Activated CD8-positive, alpha-beta T cell treated with anti-CD3 and anti-CD28 coated beads for 36 hours (primary cell): ENCODE measurements around the gene GATD1. TPM values are rescaled to one million over a fixed set of nuclear protein-coding genes. Genes with fewer than 3 reads are reported as not detected.

Experiments used
- ATAC-seq: fragments of 200-7000 bp; cut with Tn5 transposase; one replicate; pipeline ENCODE4 v1.10.0; 2021; ENCODE audit warnings: mild to moderate bottlenecking, moderate library complexity
- CTCF ChIA-PET: fragments of 350-600 bp; sonication (Branson Sonifier 250); formaldehyde crosslinking; loops from one replicate; lab custom pipeline; 2021; ENCODE audit warnings: antibody characterized with exemption; lab: Charles Lee
- POLR2A ChIA-PET: fragments of 350-600 bp; sonication (Branson Sonifier 250); formaldehyde crosslinking; loops from one replicate; lab custom pipeline; 2021; ENCODE audit warnings: antibody characterized with exemption; lab: Charles Lee
- DNase-seq: peaks from one replicate; pipeline ENCODE4 v3.0.0-alpha.2; 2020
- H3K27ac Mint-ChIP-seq: one replicate; pipeline ENCODE4 v1.8.0; 2021; ENCODE audit warnings: mild to moderate bottlenecking, mixed read lengths
- H3K27me3 Mint-ChIP-seq: one replicate; pipeline ENCODE4 v1.8.0; 2021; ENCODE audit warnings: mixed read lengths
- H3K36me3 Mint-ChIP-seq: one replicate; pipeline ENCODE4 v1.8.0; 2021; ENCODE audit warnings: low read depth, mixed read lengths
- H3K4me1 Mint-ChIP-seq: one replicate; pipeline ENCODE4 v1.8.0; 2021; ENCODE audit warnings: low read depth, mixed read lengths
- H3K4me3 Mint-ChIP-seq: one replicate; pipeline ENCODE4 v1.8.0; 2021; ENCODE audit warnings: mild to moderate bottlenecking, moderate library complexity, mixed read lengths
- H3K9me3 Mint-ChIP-seq: one replicate; pipeline ENCODE4 v1.8.0; 2021; ENCODE audit warnings: mixed read lengths
- CTCF ChIP-seq: fragments of 200-600 bp; IDR thresholded peaks from one replicate; pipeline ENCODE4 v1.8.0; 2022; ENCODE audit warnings: antibody characterized with exemption, mild to moderate bottlenecking
- intact Hi-C: fragments of 100-400 bp; cut with micrococcal nuclease; formaldehyde crosslinking; loops from one replicate; pipeline ENCODE4 v1.10.0; 2022
- total RNA-seq, 2 experiments: library from RNA; stranded (reverse); gene quantifications; one replicate each; pipeline ENCODE4 v1.2.3, GENCODE V29; 2021

The GATD1 gene
- total RNA-seq, 2 experiments from 2014 or later = 45.8 to 48.8 TPM

GRCh38 chr11:765802-766091 is 11.5 kb downstream of the GATD1 start:
- no peak for ATAC-seq
- H3K27ac Mint-ChIP-seq = no peak overlapping the region
- no peak for DNase-seq
- TF ChIP-seq CTCF = no peak
- CTCF ChIA-PET = interaction anchor here (1.0 to 1.5 kb wide), 6 partner anchors 8 to 40 kb away, joined by 3 to 7 read pairs (median 4); no protein-coding TSS in a partner anchor
- intact Hi-C loops = no loop called here
- peaks cover 29% of the 10 kb centered on the region for H3K36me3 Mint-ChIP-seq
- no peak overlapping the region for H3K4me3 Mint-ChIP-seq
- no peaks in the 10 kb centered on the region for H3K27me3 Mint-ChIP-seq
- H3K9me3 Mint-ChIP-seq = no peaks in the 10 kb centered on the region
- POLR2A ChIA-PET = interaction anchor here (2.1 to 2.9 kb wide), 2 partner anchors 9 to 10 kb away, joined by 5 to 9 read pairs; no protein-coding TSS in a partner anchor
- H3K4me1 Mint-ChIP-seq = peaks cover 8% of the 10 kb centered on the region

GRCh38 chr11:765025-765801 is 12.1 kb downstream of the GATD1 start:
- Mint-ChIP-seq H3K9me3 (no peaks in the 10 kb centered on the region), H3K4me3 (no peak overlapping the region), H3K27me3 (no peaks in the 10 kb centered on the region), H3K4me1 (peaks cover 9% of the 10 kb centered on the region), H3K27ac (no peak overlapping the region), H3K36me3 (peaks cover 26% of the 10 kb centered on the region)
- ATAC-seq (peak; percentile 81), DNase-seq (peak; percentile 80)
- ChIA-PET CTCF (interaction anchor here (1.0 to 1.6 kb wide), 8 partner anchors 8 to 68 kb away, joined by 3 to 10 read pairs (median 4); no protein-coding TSS in a partner anchor), POLR2A (interaction anchor here (0.9 to 2.9 kb wide), 4 partner anchors 8 to 36 kb away, joined by 3 to 9 read pairs (median 4); no protein-coding TSS in a partner anchor)
- TF ChIP-seq CTCF = peak; percentile 68
- intact Hi-C loops = no loop called here

GRCh38 chr11:764322-765024 is 12.8 kb downstream of the GATD1 start:
- Mint-ChIP-seq H3K36me3 (peaks cover 28% of the 10 kb centered on the region), H3K4me3 (no peak overlapping the region), H3K27me3 (no peaks in the 10 kb centered on the region), H3K27ac (no peak overlapping the region), H3K4me1 (peaks cover 14% of the 10 kb centered on the region), H3K9me3 (no peaks in the 10 kb centered on the region)
- CTCF ChIA-PET = interaction anchor here (1.0 to 1.6 kb wide), 4 partner anchors 16 to 67 kb away, joined by 3 to 10 read pairs (median 4); no protein-coding TSS in a partner anchor
- DNase-seq (no peak), ATAC-seq (no peak)
- no peak for TF ChIP-seq CTCF
- POLR2A ChIA-PET = interaction anchor here (0.6 to 2.1 kb wide), 5 partner anchors 8 to 37 kb away, joined by 3 to 7 read pairs (median 4); no protein-coding TSS in a partner anchor
- intact Hi-C loops = no loop called here

- intact Hi-C loops = no loop called here
- no peak for TF ChIP-seq CTCF
- ChIA-PET CTCF (interaction anchor here (1.0 to 1.6 kb wide), 4 partner anchors 15 to 66 kb away, joined by 3 to 10 read pairs (median 4); no protein-coding TSS in a partner anchor), POLR2A (interaction anchor here (0.6 to 1.8 kb wide), 5 partner anchors 12 to 36 kb away, joined by 3 to 7 read pairs (median 4); partner anchors contain the start of gene TALDO1)
- DNase-seq = no peak
- Mint-ChIP-seq H3K27ac (no peak overlapping the region), H3K4me1 (peaks cover 14% of the 10 kb centered on the region), H3K27me3 (no peaks in the 10 kb centered on the region), H3K36me3 (peaks cover 28% of the 10 kb centered on the region), H3K4me3 (no peak overlapping the region), H3K9me3 (no peaks in the 10 kb centered on the region)
- no peak for ATAC-seq
These were observed 13.6 kb downstream of the GATD1 start for GRCh38 chr11:763549-764321.
